Measurements from ENCODE around the gene SMYD3. TPM values are rescaled to one million over a fixed set of nuclear protein-coding genes. Genes with fewer than 3 reads are reported as not detected.

SMYD3 gene
- total and polyA plus RNA-seq, 2 experiments from 2014 or later = 30.8 to 68.5 TPM

DNA sequence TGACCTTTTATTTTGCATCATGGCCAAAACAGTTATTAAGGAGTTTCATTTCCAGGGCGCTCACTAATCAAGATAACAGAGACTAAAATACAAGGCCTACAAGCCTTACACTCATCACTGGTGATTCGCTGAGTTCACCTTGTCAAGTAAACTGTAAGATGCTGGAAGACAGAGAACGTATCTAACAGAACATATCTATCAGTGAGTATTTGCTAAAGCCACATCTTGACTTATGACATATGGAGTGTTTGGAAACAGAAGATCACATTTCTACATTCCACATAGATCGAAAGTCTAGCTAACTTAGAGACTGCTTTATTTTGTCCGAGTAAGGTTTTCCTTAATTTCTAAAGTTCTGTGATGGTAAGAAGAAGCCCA is 506.5 kb downstream of the SMYD3 start:
- no peak overlapping the region for H2AFZ ChIP-seq
- TF ChIP-seq EZH2 (IDR thresholded peaks at IDR 0.05; ENCODE audit: borderline replicate concordance) (no peak), EZH2phosphoT487 (IDR thresholded peaks at IDR 0.05; ENCODE audit: low read depth, severe bottlenecking, unreplicated experiment) (no peak)
- TF ChIP-seq, protein P1, sequence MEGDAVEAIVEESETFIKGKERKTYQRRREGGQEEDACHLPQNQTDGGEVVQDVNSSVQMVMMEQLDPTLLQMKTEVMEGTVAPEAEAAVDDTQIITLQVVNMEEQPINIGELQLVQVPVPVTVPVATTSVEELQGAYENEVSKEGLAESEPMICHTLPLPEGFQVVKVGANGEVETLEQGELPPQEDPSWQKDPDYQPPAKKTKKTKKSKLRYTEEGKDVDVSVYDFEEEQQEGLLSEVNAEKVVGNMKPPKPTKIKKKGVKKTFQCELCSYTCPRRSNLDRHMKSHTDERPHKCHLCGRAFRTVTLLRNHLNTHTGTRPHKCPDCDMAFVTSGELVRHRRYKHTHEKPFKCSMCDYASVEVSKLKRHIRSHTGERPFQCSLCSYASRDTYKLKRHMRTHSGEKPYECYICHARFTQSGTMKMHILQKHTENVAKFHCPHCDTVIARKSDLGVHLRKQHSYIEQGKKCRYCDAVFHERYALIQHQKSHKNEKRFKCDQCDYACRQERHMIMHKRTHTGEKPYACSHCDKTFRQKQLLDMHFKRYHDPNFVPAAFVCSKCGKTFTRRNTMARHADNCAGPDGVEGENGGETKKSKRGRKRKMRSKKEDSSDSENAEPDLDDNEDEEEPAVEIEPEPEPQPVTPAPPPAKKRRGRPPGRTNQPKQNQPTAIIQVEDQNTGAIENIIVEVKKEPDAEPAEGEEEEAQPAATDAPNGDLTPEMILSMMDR (IDR thresholded peaks at IDR 0.05; ENCODE audit: poor library complexity) = no peak
- H3K4me3 ChIP-seq = no peak overlapping the region
- H3K79me2 ChIP-seq = no peaks in the 10 kb centered on the region
- no peaks in the 10 kb centered on the region for H3K9me3 ChIP-seq (ENCODE audit: low read depth)
- no peaks in the 10 kb centered on the region for H4K20me1 ChIP-seq (ENCODE audit: insufficient read depth, poor library complexity, severe bottlenecking)
- no peak overlapping the region for H3K4me2 ChIP-seq
- peak overlapping the region; percentile 75 for H3K27ac ChIP-seq
- WGBS (ENCODE audit: low lambda C conversion rate, missing lambda C conversion rate) = 92% methylated on average over 5 of the region's 5 CpGs
- no peaks in the 10 kb centered on the region for H3K9me2 ChIP-seq (replicated peaks; ENCODE audit: insufficient read depth)
- no peaks in the 10 kb centered on the region for H3K27me3 ChIP-seq
- H3K4me1 ChIP-seq (ENCODE audit: insufficient read depth) = peaks cover 6% of the 10 kb centered on the region
- DNase-seq (ENCODE audit: low spot score) = no peak
- H3K36me3 ChIP-seq (replicated peaks; ENCODE audit: insufficient read depth, low read depth) = no peaks in the 10 kb centered on the region

DNA sequence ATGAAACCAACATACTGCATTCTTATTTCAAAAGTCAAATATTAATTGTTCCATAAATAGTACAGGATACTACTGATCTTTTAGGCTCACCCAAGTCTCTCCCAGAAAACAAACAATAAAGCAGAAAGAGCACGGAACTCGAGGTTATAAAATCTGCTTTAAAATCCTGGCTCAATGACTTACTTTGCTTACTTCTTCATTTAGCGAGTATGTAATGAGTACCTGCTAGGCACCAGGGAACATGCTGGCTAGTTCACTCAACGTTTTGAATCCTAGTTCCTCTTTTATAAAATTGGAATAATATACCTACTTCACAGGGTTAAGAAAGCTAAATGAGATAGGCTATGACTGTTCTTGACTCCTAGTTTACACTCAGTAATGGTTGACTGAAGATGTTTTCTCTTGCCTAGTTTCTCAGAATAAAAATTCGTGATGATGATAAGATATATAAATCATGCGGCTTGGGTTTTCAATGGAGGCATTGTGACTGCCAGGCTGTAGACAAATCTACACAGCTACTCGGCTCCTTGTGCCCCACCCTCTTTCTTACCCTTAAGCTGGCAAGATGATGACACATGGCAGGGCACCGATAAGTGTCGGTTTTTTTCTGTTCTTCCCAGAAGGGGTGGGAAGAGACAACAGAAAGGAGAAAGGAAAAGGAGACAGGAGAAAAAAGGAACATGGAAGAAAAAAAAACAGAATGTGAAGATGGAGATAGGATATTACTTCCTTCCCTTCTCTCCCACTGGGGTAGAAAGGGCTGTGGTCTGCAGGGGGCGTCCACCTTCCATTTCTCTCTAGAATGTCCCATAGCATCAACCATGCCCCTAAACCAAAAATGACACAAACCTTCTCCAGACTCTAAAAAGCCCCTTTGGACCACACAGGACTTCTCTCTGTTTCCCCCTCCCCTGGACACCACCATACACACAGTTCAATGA is 507.1 kb downstream of the SMYD3 start:
- H3K4me3 ChIP-seq = no peak overlapping the region
- peak overlapping the region; percentile 8 for H3K4me2 ChIP-seq
- 69% methylated on average over 10 of the region's 10 CpGs for WGBS (ENCODE audit: low lambda C conversion rate, missing lambda C conversion rate)
- H3K9me3 ChIP-seq (ENCODE audit: low read depth) = no peaks in the 10 kb centered on the region
- peaks cover 10% of the 10 kb centered on the region for H3K4me1 ChIP-seq (ENCODE audit: insufficient read depth)
- no peaks in the 10 kb centered on the region for H3K9me2 ChIP-seq (replicated peaks; ENCODE audit: insufficient read depth)
- TF ChIP-seq EZH2 (IDR thresholded peaks at IDR 0.05; ENCODE audit: borderline replicate concordance) (no peak), EZH2phosphoT487 (IDR thresholded peaks at IDR 0.05; ENCODE audit: low read depth, severe bottlenecking, unreplicated experiment) (no peak)
- TF ChIP-seq, protein P1 (IDR thresholded peaks at IDR 0.05; ENCODE audit: poor library complexity) = no peak
- H4K20me1 ChIP-seq (ENCODE audit: insufficient read depth, poor library complexity, severe bottlenecking) = no peaks in the 10 kb centered on the region
- H3K79me2 ChIP-seq = no peaks in the 10 kb centered on the region
- H3K27ac ChIP-seq = peak overlapping the region; percentile 75
- no peaks in the 10 kb centered on the region for H3K27me3 ChIP-seq
- no peaks in the 10 kb centered on the region for H3K36me3 ChIP-seq (replicated peaks; ENCODE audit: insufficient read depth, low read depth)
- DNase-seq (ENCODE audit: low spot score) = no peak
- H2AFZ ChIP-seq = no peak overlapping the region

DNA sequence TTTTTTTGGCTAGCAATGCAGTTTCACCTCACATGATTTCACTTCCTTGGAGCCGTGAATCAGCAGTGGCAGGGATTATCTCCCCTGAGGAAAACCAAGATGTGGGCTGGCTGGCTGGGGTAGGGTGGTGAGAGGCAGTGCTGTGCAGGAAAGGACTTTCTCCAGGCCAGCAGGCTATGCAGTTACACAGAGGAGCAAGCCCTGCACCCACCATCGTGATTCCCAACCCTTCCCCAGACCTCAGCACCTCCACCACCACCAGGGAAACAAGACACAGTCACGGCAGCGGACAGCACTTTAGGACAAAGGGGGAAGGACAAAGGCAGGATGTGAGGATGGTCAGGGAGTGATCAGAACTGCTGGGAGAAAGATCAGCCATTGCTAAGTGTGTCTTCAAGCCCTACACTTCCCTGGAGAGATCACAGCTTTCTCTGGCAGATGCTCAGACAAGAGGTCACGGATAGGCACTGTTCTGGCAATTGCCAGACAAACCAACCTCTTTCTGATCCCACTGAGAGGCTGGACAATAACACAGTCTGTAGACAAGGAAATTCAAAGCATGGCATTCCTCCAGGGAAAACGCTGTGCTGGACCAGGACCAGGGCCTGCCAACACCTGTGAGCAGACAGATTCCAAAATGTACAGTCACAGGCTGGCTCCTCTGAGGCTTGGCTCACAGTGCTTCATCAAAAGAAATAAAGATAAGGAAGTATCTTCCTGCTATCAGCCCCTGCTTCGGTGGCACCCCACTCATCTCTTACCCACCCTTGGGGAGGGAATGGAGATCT is 509.4 kb downstream of the SMYD3 start:
- Histone ChIP-seq H3K9me2 (replicated peaks; ENCODE audit: insufficient read depth) (no peaks in the 10 kb centered on the region), H4K20me1 (ENCODE audit: insufficient read depth, poor library complexity, severe bottlenecking) (no peaks in the 10 kb centered on the region), H3K27me3 (no peaks in the 10 kb centered on the region), H3K27ac (peak overlapping the region; percentile 1), H3K36me3 (replicated peaks; ENCODE audit: insufficient read depth, low read depth) (no peaks in the 10 kb centered on the region), H3K4me3 (no peak overlapping the region), H3K4me2 (no peak overlapping the region), H3K9me3 (ENCODE audit: low read depth) (no peaks in the 10 kb centered on the region), H2AFZ (no peak overlapping the region), H3K79me2 (no peaks in the 10 kb centered on the region), H3K4me1 (ENCODE audit: insufficient read depth) (peaks cover 10% of the 10 kb centered on the region)
- 67% methylated on average over 7 of the region's 7 CpGs for WGBS (ENCODE audit: low lambda C conversion rate, missing lambda C conversion rate)
- no peak for TF ChIP-seq EZH2 (IDR thresholded peaks at IDR 0.05; ENCODE audit: borderline replicate concordance)
- TF ChIP-seq, protein P1 (IDR thresholded peaks at IDR 0.05; ENCODE audit: poor library complexity) = no peak
- TF ChIP-seq EZH2phosphoT487 (IDR thresholded peaks at IDR 0.05; ENCODE audit: low read depth, severe bottlenecking, unreplicated experiment) = no peak
- no peak for DNase-seq (ENCODE audit: low spot score)

All from hepatocyte (in vitro differentiated cells).